Activated CD8-positive, alpha-beta T cell treated with anti-CD3 and anti-CD28 coated beads for 36 hours (primary cell): ENCODE measurements around the gene SAA4. TPM values are rescaled to one million over a fixed set of nuclear protein-coding genes. Genes with fewer than 3 reads are reported as not detected.
"Not testable (repeated sequence)": the region's sequence is repeated elsewhere in the genome, so short reads cannot be mapped to it uniquely, and the experiment has no call there.

Experiments used
- ATAC-seq: fragments of 200-7000 bp; cut with Tn5 transposase; one replicate; pipeline ENCODE4 v1.10.0; 2021; ENCODE audit warnings: mild to moderate bottlenecking, moderate library complexity
- CTCF ChIA-PET: fragments of 350-600 bp; sonication (Branson Sonifier 250); formaldehyde crosslinking; loops from one replicate; lab custom pipeline; 2021; ENCODE audit warnings: antibody characterized with exemption; lab: Charles Lee
- POLR2A ChIA-PET: fragments of 350-600 bp; sonication (Branson Sonifier 250); formaldehyde crosslinking; loops from one replicate; lab custom pipeline; 2021; ENCODE audit warnings: antibody characterized with exemption; lab: Charles Lee
- DNase-seq: peaks from one replicate; pipeline ENCODE4 v3.0.0-alpha.2; 2020
- H3K27ac Mint-ChIP-seq: one replicate; pipeline ENCODE4 v1.8.0; 2021; ENCODE audit warnings: mild to moderate bottlenecking, mixed read lengths
- H3K27me3 Mint-ChIP-seq: one replicate; pipeline ENCODE4 v1.8.0; 2021; ENCODE audit warnings: mixed read lengths
- H3K36me3 Mint-ChIP-seq: one replicate; pipeline ENCODE4 v1.8.0; 2021; ENCODE audit warnings: low read depth, mixed read lengths
- H3K4me1 Mint-ChIP-seq: one replicate; pipeline ENCODE4 v1.8.0; 2021; ENCODE audit warnings: low read depth, mixed read lengths
- H3K4me3 Mint-ChIP-seq: one replicate; pipeline ENCODE4 v1.8.0; 2021; ENCODE audit warnings: mild to moderate bottlenecking, moderate library complexity, mixed read lengths
- H3K9me3 Mint-ChIP-seq: one replicate; pipeline ENCODE4 v1.8.0; 2021; ENCODE audit warnings: mixed read lengths
- CTCF ChIP-seq: fragments of 200-600 bp; IDR thresholded peaks from one replicate; pipeline ENCODE4 v1.8.0; 2022; ENCODE audit warnings: antibody characterized with exemption, mild to moderate bottlenecking
- intact Hi-C: fragments of 100-400 bp; cut with micrococcal nuclease; formaldehyde crosslinking; loops from one replicate; pipeline ENCODE4 v1.10.0; 2022
- total RNA-seq, 2 experiments: library from RNA; stranded (reverse); gene quantifications; one replicate each; pipeline ENCODE4 v1.2.3, GENCODE V29; 2021

The SAA4 gene
- total RNA-seq, 2 experiments from 2014 or later = not detected

- peaks cover 1% of the 10 kb centered on the region for H3K9me3 Mint-ChIP-seq
- H3K4me1 Mint-ChIP-seq = no peaks in the 10 kb centered on the region
- DNase-seq (peak; percentile 22), ATAC-seq (peak; percentile 77)
- H3K27me3 Mint-ChIP-seq = peaks cover 36% of the 10 kb centered on the region
- ChIA-PET CTCF (interaction anchor here (0.6 to 2.0 kb wide), 13 partner anchors 9 to 215 kb away, joined by 3 to 41 read pairs (median 4); no protein-coding TSS in a partner anchor), POLR2A (no interaction called here)
- no peak overlapping the region for H3K4me3 Mint-ChIP-seq
- H3K36me3 Mint-ChIP-seq = no peaks in the 10 kb centered on the region
- H3K27ac Mint-ChIP-seq = no peak overlapping the region
- peak; percentile 60 for TF ChIP-seq CTCF
- intact Hi-C loops = loop anchor here (2.0 kb wide), 1 partner anchor 87 kb away; no protein-coding TSS in a partner anchor
These were observed 32.9 kb downstream of the SAA4 start for GRCh38 chr11:18203723-18204122.

- intact Hi-C loops, H3K36me3 Mint-ChIP-seq, H3K9me3 Mint-ChIP-seq, POLR2A ChIA-PET, ATAC-seq, H3K4me3 Mint-ChIP-seq, CTCF ChIA-PET, H3K4me1 Mint-ChIP-seq, H3K27ac Mint-ChIP-seq, DNase-seq: not testable (repeated sequence)
- peaks cover 17% of the 10 kb centered on the region for H3K27me3 Mint-ChIP-seq
These were observed 38.9 kb downstream of the SAA4 start for GRCh38 chr11:18197738-18198137.

- peaks cover 16% of the 10 kb centered on the region for H3K27me3 Mint-ChIP-seq
- ChIA-PET CTCF (no interaction called here), POLR2A (no interaction called here)
- no peak for TF ChIP-seq CTCF
- ATAC-seq (no peak), DNase-seq (no peak)
- H3K36me3 Mint-ChIP-seq = no peaks in the 10 kb centered on the region
- H3K9me3 Mint-ChIP-seq = no peaks in the 10 kb centered on the region
- intact Hi-C loops = no loop called here
- H3K4me1 Mint-ChIP-seq = no peaks in the 10 kb centered on the region
- no peak overlapping the region for H3K4me3 Mint-ChIP-seq
- no peak overlapping the region for H3K27ac Mint-ChIP-seq
These were observed 40.1 kb downstream of the SAA4 start for GRCh38 chr11:18196532-18196931.

- Mint-ChIP-seq H3K27me3 (peaks cover 11% of the 10 kb centered on the region), H3K4me3 (no peak overlapping the region), H3K9me3 (no peaks in the 10 kb centered on the region), H3K27ac (no peak overlapping the region), H3K36me3 (no peaks in the 10 kb centered on the region), H3K4me1 (no peaks in the 10 kb centered on the region)
- intact Hi-C loops = no loop called here
- POLR2A ChIA-PET = no interaction called here
- DNase-seq = no peak
- ATAC-seq = no peak
- TF ChIP-seq CTCF = no peak
- CTCF ChIA-PET = no interaction called here
These were observed 43.6 kb downstream of the SAA4 start for GRCh38 chr11:18193010-18193409.

- DNase-seq (no peak), ATAC-seq (no peak)
- ChIA-PET CTCF (interaction anchor here (1.3 kb wide), 1 partner anchor 76 kb away, joined by 6 read pairs; no protein-coding TSS in a partner anchor), POLR2A (no interaction called here)
- no peaks in the 10 kb centered on the region for H3K9me3 Mint-ChIP-seq
- H3K27me3 Mint-ChIP-seq = peaks cover 14% of the 10 kb centered on the region
- no peak overlapping the region for H3K27ac Mint-ChIP-seq
- H3K4me3 Mint-ChIP-seq = no peak overlapping the region
- H3K4me1 Mint-ChIP-seq = no peaks in the 10 kb centered on the region
- TF ChIP-seq CTCF = no peak
- intact Hi-C loops = no loop called here
- H3K36me3 Mint-ChIP-seq = no peaks in the 10 kb centered on the region
These were observed 45.2 kb downstream of the SAA4 start for GRCh38 chr11:18191376-18191775.

- not testable (repeated sequence) for H3K36me3 Mint-ChIP-seq
These were observed 46.9 kb downstream of the SAA4 start for GRCh38 chr11:18189476-18190245.

More at GRCh38 chr11:18189476-18190245, 46.9 kb downstream of the SAA4 start:
- POLR2A ChIA-PET, intact Hi-C loops, H3K9me3 Mint-ChIP-seq, H3K4me1 Mint-ChIP-seq, H3K27ac Mint-ChIP-seq, H3K4me3 Mint-ChIP-seq, ATAC-seq, DNase-seq: not testable (repeated sequence)
- CTCF ChIA-PET = interaction anchor here (1.3 kb wide), 1 partner anchor 74 kb away, joined by 6 read pairs; no protein-coding TSS in a partner anchor
- H3K27me3 Mint-ChIP-seq = peaks cover 22% of the 10 kb centered on the region
